ENCODE data around the gene PHOSPHO1.
A peak's percentile ranks its signal among the peaks of the same experiment; 100 is the strongest.
"Not testable (repeated sequence)": the region's sequence is repeated elsewhere in the genome, so short reads cannot be mapped to it uniquely, and the experiment has no call there.

The PHOSPHO1 gene

GRCh38 chr17:49183801-49184200, 46.8 kb downstream of the PHOSPHO1 start:
- no peak for TF ChIP-seq CTCF (conservative IDR thresholded peaks at IDR 0.05)
- H3K27ac ChIP-seq: no peak overlapping the region

- H3K27ac ChIP-seq: no peak overlapping the region
- no peak for TF ChIP-seq CTCF (conservative IDR thresholded peaks at IDR 0.05)
Measured at GRCh38 chr17:49183341-49183740, 47.2 kb downstream of the PHOSPHO1 start.

- H3K27ac ChIP-seq: no peak overlapping the region
- no peak for TF ChIP-seq CTCF (conservative IDR thresholded peaks at IDR 0.05)
Measured at GRCh38 chr17:49180998-49181635, 49.5 kb downstream of the PHOSPHO1 start.

- H3K27ac ChIP-seq: no peak overlapping the region
- TF ChIP-seq CTCF (conservative IDR thresholded peaks at IDR 0.05): peak; percentile 74
Measured at GRCh38 chr17:49180303-49180702, 50.3 kb downstream of the PHOSPHO1 start.

- H3K27ac ChIP-seq: not testable (repeated sequence)
Measured at GRCh38 chr17:49175978-49176377, 54.6 kb downstream of the PHOSPHO1 start.
